ENCODE data around the gene TRANK1. TPM values are rescaled to one million over a fixed set of nuclear protein-coding genes. Genes with fewer than 3 reads are reported as not detected.
"Not testable (repeated sequence)": the region's sequence is repeated elsewhere in the genome, so short reads cannot be mapped to it uniquely, and the experiment has no call there.

TRANK1 gene
- polyA plus RNA-seq, 1 donor: 10.7 TPM

- DNase-seq: peak; percentile 66 to 78
- Histone ChIP-seq H3K9me3 (ENCODE audit: control insufficient read depth, low read depth, low read length) (no peaks in the 10 kb centered on the region), H3K36me3 (ENCODE audit: control insufficient read depth, insufficient read depth, low read length) (no peaks in the 10 kb centered on the region), H3K4me1 (ENCODE audit: control insufficient read depth, insufficient read depth, low read length) (peaks cover 14% of the 10 kb centered on the region), H3K4me3 (ENCODE audit: low read length) (no peak overlapping the region), H3K27me3 (ENCODE audit: control insufficient read depth, insufficient read depth, low read length) (no peaks in the 10 kb centered on the region), H3K27ac (ENCODE audit: low read length) (peak overlapping the region; percentile 70)
- WGBS (ENCODE audit: insufficient coverage, low lambda C conversion rate): 80% methylated on average over 1 of the region's 3 CpGs
Observed at GRCh38 chr3:36957862-36958686, 13.2 kb upstream of the TRANK1 start.

DNA sequence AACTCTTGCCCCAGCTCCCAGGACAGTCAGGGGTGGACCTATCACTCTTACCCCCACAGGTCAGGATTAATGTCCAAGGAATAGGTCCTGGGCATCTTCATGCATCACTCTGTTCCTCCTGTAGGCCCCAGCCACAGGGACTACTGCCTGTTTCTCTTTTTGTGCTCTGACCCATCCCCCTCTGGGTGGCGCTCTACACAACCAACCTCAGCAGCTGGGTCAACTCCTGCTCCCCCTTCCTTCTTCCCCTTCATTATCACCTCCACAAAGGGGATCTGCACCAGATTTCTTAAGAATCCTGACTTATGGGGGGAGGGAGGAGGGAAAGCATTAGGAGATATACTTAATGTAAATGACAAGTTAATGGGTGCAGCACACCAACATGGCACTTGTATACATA, 12.2 kb upstream of the TRANK1 start:
- no peak overlapping the region for H3K27ac ChIP-seq (ENCODE audit: low read length)
- H3K27me3 ChIP-seq (ENCODE audit: control insufficient read depth, insufficient read depth, low read length): no peaks in the 10 kb centered on the region
- WGBS (ENCODE audit: insufficient coverage, low lambda C conversion rate): no CpG with 5 or more reads among the region's 1 CpG
- H3K36me3 ChIP-seq (ENCODE audit: control insufficient read depth, insufficient read depth, low read length): no peaks in the 10 kb centered on the region
- H3K4me3 ChIP-seq (ENCODE audit: low read length): no peak overlapping the region
- peak in 1 of 2 donors; percentile 11 for DNase-seq
- H3K4me1 ChIP-seq (ENCODE audit: control insufficient read depth, insufficient read depth, low read length): peaks cover 14% of the 10 kb centered on the region
- H3K9me3 ChIP-seq (ENCODE audit: control insufficient read depth, low read depth, low read length): no peaks in the 10 kb centered on the region

DNA sequence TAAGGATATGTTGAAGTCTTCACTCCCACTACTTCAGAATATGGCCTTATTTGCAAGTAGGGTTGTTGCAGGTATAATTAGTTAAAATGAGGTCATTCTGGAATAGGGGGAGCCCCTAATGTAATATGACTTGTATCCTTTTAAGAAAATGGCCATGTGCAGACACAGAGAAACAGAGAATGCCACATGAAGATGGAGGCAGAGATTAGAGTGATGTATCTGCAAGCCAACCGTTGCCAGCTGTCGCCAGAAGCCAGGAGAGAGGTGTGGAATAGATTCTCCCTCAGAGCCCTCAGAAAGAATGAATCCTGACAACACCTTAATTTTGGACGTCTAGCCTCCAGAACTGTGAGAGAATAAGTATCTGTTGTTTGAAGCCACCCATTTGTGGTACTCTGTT, 11.3 kb upstream of the TRANK1 start:
- no peaks in the 10 kb centered on the region for H3K9me3 ChIP-seq (ENCODE audit: control insufficient read depth, low read depth, low read length)
- no peak for DNase-seq
- H3K36me3 ChIP-seq (ENCODE audit: control insufficient read depth, insufficient read depth, low read length): no peaks in the 10 kb centered on the region
- no peak overlapping the region for H3K27ac ChIP-seq (ENCODE audit: low read length)
- no peaks in the 10 kb centered on the region for H3K27me3 ChIP-seq (ENCODE audit: control insufficient read depth, insufficient read depth, low read length)
- peaks cover 14% of the 10 kb centered on the region for H3K4me1 ChIP-seq (ENCODE audit: control insufficient read depth, insufficient read depth, low read length)
- no CpG with 5 or more reads among the region's 3 CpGs for WGBS (ENCODE audit: insufficient coverage, low lambda C conversion rate)
- no peak overlapping the region for H3K4me3 ChIP-seq (ENCODE audit: low read length)

DNA sequence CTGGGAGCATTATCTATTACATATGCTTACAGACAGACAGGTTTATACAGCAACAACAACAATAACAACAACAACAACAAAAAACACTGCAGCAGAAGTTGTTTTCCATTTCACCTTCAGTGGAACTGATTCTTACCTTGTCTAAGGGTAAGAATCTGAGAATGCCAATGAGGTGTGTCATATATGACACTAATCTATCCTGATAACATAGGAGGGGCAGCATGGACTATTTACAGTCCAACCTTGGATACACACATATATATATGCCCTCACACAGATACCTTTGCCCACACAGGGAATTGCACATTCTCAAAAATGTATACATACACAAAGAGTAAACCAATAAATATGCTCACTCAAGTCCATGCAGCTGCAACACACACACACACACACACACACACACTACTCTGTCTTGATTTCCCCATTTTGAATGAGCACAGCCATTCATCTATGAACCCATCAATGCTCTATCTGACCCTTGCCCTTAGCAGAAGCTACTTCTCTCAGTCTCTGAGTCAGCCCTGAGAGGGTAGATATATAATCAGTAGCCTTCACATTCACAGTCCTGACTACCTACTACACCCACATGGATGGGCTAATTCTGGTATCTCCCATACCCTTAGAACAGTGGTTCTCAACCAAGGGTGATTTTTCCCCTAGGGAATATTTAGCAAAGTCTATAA, 9.7 kb upstream of the TRANK1 start:
- Histone ChIP-seq H3K27ac (ENCODE audit: low read length) (peak overlapping the region; percentile 58), H3K36me3 (ENCODE audit: control insufficient read depth, insufficient read depth, low read length) (no peaks in the 10 kb centered on the region)
- DNase-seq: peak in 1 of 2 donors; percentile 44

DNA sequence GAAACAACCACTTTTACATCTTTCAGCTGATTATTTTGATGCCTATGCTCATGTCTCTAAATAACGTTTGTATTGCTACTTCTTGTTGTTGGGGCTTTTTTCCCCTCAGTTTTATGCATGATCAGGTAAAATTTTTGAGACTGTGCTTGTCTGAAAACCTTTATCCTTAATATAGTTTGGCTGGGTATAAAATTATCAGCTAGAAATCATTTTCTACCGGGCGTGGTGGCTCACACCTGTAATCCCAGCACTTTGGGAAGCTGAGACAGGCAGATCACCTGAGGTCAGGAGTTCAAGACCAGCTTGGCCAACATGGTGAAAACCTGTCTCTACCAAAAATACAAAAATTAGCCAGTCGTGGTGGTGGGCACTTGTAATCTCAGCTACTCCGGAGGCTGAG, 3.0 kb upstream of the TRANK1 start:
- not testable (repeated sequence) for H3K4me1 ChIP-seq (ENCODE audit: control insufficient read depth, insufficient read depth, low read length); H3K27ac ChIP-seq (ENCODE audit: low read length); H3K4me3 ChIP-seq (ENCODE audit: low read length); DNase-seq; H3K9me3 ChIP-seq (ENCODE audit: control insufficient read depth, low read depth, low read length); H3K36me3 ChIP-seq (ENCODE audit: control insufficient read depth, insufficient read depth, low read length)
- H3K27me3 ChIP-seq (ENCODE audit: control insufficient read depth, insufficient read depth, low read length): peaks cover 22% of the 10 kb centered on the region
- 100% methylated on average over 1 of the region's 5 CpGs for WGBS (ENCODE audit: insufficient coverage, low lambda C conversion rate)

More for the DNA sequence above, 9.7 kb upstream of the TRANK1 start:
- Histone ChIP-seq H3K4me1 (ENCODE audit: control insufficient read depth, insufficient read depth, low read length) (peaks cover 14% of the 10 kb centered on the region), H3K4me3 (ENCODE audit: low read length) (no peak overlapping the region), H3K9me3 (ENCODE audit: control insufficient read depth, low read depth, low read length) (no peaks in the 10 kb centered on the region), H3K27me3 (ENCODE audit: control insufficient read depth, insufficient read depth, low read length) (no peaks in the 10 kb centered on the region)

DNA sequence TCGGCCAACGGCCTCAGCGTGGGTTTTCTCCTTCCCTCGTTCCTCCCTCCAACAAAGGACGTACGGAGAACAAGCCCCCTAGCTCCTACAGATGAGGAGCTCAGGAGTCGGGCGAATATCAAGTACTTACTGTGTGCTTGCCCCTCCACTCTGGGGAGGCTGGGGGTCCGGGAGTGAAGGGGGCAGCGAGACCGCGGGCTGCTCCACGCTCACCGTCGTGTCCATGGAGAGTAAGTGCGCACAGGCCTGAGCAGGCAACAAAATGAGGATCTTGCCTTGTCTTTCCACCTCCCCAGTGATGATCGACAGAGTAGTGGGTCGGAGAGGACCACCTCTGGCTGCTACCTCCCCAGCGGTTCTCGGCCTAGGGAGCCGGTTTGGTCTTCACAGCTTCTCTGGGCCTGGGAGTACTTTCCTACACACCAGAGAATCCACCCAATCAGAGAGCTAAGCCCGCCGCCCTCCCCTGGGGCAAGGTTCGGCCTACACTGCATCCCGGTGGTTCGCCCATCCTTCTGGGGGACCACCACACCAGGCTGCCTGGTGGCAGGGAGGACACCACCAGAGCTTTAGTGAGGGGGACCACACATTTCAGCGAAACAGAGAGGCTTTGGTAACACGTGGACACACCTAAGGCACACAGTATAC, 603 bp upstream of the TRANK1 start:
- Histone ChIP-seq H3K27ac (ENCODE audit: low read length) (no peak overlapping the region), H3K4me1 (ENCODE audit: control insufficient read depth, insufficient read depth, low read length) (peaks cover 9% of the 10 kb centered on the region), H3K27me3 (ENCODE audit: control insufficient read depth, insufficient read depth, low read length) (peaks cover 22% of the 10 kb centered on the region), H3K36me3 (ENCODE audit: control insufficient read depth, insufficient read depth, low read length) (no peaks in the 10 kb centered on the region), H3K9me3 (ENCODE audit: control insufficient read depth, low read depth, low read length) (peaks cover 8% of the 10 kb centered on the region), H3K4me3 (ENCODE audit: low read length) (peak overlapping the region; percentile 64)
- WGBS (ENCODE audit: insufficient coverage, low lambda C conversion rate): no CpG with 5 or more reads among the region's 28 CpGs
- DNase-seq: no peak

GRCh38 chr3:36944012-36944640, 728 bp downstream of the TRANK1 start:
- H3K4me1 ChIP-seq (ENCODE audit: control insufficient read depth, insufficient read depth, low read length): peaks cover 9% of the 10 kb centered on the region
- peak overlapping the region; percentile 24 for H3K27ac ChIP-seq (ENCODE audit: low read length)
- WGBS (ENCODE audit: insufficient coverage, low lambda C conversion rate): no CpG with 5 or more reads among the region's 56 CpGs
- peak overlapping the region; percentile 64 for H3K4me3 ChIP-seq (ENCODE audit: low read length)
- peaks cover 22% of the 10 kb centered on the region for H3K27me3 ChIP-seq (ENCODE audit: control insufficient read depth, insufficient read depth, low read length)
- no peaks in the 10 kb centered on the region for H3K36me3 ChIP-seq (ENCODE audit: control insufficient read depth, insufficient read depth, low read length)
- H3K9me3 ChIP-seq (ENCODE audit: control insufficient read depth, low read depth, low read length): peaks cover 8% of the 10 kb centered on the region
- DNase-seq: peak in 1 of 2 donors; percentile 73

- H3K4me3 ChIP-seq (ENCODE audit: low read length): peak overlapping the region; percentile 64
- peaks cover 22% of the 10 kb centered on the region for H3K27me3 ChIP-seq (ENCODE audit: control insufficient read depth, insufficient read depth, low read length)
- H3K9me3 ChIP-seq (ENCODE audit: control insufficient read depth, low read depth, low read length): peaks cover 8% of the 10 kb centered on the region
- peak overlapping the region; percentile 24 for H3K27ac ChIP-seq (ENCODE audit: low read length)
- peaks cover 9% of the 10 kb centered on the region for H3K4me1 ChIP-seq (ENCODE audit: control insufficient read depth, insufficient read depth, low read length)
- no peak for DNase-seq
- no peaks in the 10 kb centered on the region for H3K36me3 ChIP-seq (ENCODE audit: control insufficient read depth, insufficient read depth, low read length)
- 52% methylated on average over 2 of the region's 10 CpGs for WGBS (ENCODE audit: insufficient coverage, low lambda C conversion rate)
Observed at GRCh38 chr3:36943601-36944000, 1.3 kb downstream of the TRANK1 start.

DNA sequence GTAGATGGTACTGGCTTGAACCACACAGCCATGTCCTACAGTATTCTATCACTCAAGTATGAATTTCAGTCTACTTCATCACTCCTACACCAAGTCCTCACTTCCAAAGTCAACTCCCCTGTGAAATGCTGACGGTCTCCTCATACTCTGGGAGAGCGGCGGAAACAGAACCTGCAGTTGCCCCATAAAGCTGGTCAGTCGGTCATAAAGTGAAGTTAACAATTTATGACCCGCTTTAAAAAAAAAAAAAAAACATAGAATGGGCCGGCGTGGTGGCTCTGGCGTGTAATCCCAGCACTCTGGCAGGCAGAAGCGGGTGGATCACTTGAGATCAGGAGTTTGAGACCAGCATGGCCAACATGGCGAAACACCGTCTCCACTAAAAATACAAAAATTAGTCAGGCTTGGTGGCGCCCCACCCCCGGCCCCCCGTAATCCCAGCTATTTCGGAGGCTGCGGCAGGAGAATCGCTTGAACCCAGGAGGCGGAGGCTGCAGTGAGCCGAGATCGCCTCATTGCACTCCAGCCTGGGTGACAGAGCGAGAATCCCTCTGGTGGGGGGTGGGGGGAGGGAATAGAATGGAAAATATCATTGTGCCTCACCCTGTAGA, 2.1 kb downstream of the TRANK1 start:
- Histone ChIP-seq H3K4me1 (ENCODE audit: control insufficient read depth, insufficient read depth, low read length) (peaks cover 9% of the 10 kb centered on the region), H3K27me3 (ENCODE audit: control insufficient read depth, insufficient read depth, low read length) (peaks cover 22% of the 10 kb centered on the region), H3K27ac (ENCODE audit: low read length) (no peak overlapping the region), H3K4me3 (ENCODE audit: low read length) (no peak overlapping the region), H3K9me3 (ENCODE audit: control insufficient read depth, low read depth, low read length) (peaks cover 7% of the 10 kb centered on the region), H3K36me3 (ENCODE audit: control insufficient read depth, insufficient read depth, low read length) (no peaks in the 10 kb centered on the region)
- DNase-seq: peak in 1 of 2 donors; percentile 43
- no CpG with 5 or more reads among the region's 21 CpGs for WGBS (ENCODE audit: insufficient coverage, low lambda C conversion rate)

DNA sequence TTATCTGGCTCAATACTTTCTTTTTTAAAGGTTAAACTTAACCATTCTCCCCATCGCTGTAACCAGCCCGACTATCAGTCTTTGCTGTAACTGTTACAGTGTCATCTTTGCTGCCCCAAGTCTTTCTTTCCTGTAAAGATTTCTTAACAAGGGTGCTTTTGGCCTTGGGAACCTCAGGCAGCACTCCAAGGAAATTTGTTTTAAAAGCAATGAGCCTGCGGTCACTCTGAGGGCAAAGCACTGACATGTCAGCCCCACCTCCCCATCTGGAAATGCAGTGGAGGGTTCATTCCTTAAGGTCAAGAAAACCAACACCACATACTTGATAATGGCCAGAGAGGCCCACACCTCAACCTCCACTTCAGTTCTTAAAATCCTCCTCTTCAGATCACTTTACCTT, 3.2 kb downstream of the TRANK1 start:
- 80% methylated on average over 1 of the region's 3 CpGs for WGBS (ENCODE audit: insufficient coverage, low lambda C conversion rate)
- Histone ChIP-seq H3K27ac (ENCODE audit: low read length) (no peak overlapping the region), H3K4me3 (ENCODE audit: low read length) (no peak overlapping the region), H3K9me3 (ENCODE audit: control insufficient read depth, low read depth, low read length) (peaks cover 3% of the 10 kb centered on the region), H3K36me3 (ENCODE audit: control insufficient read depth, insufficient read depth, low read length) (no peaks in the 10 kb centered on the region), H3K27me3 (ENCODE audit: control insufficient read depth, insufficient read depth, low read length) (peaks cover 22% of the 10 kb centered on the region), H3K4me1 (ENCODE audit: control insufficient read depth, insufficient read depth, low read length) (peaks cover 9% of the 10 kb centered on the region)
- DNase-seq: no peak

All from large intestine (tissue), 3 donors.